ENCODE data around the gene SFXN5.
"Not testable (repeated sequence)": the region's sequence is repeated elsewhere in the genome, so short reads cannot be mapped to it uniquely, and the experiment has no call there.

SFXN5 gene

DNA sequence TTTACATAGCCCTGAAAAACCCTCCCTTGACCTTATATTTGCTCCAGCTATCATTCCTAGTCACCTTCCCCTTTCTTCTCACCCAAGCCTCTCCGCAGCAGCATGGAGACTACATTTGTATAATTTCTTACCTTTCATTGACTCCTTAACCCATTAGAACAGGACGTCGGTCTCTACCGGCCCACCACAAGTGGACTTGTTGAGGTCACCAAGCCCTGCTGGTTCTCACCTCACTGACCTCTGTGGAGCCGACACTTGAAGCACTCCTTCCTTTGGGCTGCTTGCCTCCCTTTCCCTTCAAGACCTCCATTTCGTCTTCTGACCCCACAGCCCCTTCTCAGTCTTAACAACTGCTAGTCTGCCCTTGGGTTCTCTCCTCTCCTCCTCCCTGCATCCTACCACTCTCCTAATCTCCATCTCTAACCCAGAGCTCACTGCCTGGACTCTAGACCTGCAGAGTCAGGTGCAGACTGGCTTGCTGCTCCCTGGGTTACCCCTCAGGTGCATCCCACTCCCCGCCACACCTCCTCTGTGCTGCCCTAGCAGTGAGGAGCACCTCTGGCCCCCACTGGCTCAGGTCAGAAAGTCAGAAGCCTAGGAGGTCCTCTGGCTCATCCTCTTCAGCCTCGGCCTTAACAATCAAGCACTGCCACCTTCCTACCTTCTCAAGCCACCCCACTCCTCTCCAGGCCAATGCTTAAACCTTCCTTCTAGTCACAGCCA, 5.3 kb upstream of the SFXN5 start:
- DNase-seq = no peak

GRCh38 chr2:73075477-73076373, 4.2 kb upstream of the SFXN5 start:
- DNase-seq = no peak

DNA sequence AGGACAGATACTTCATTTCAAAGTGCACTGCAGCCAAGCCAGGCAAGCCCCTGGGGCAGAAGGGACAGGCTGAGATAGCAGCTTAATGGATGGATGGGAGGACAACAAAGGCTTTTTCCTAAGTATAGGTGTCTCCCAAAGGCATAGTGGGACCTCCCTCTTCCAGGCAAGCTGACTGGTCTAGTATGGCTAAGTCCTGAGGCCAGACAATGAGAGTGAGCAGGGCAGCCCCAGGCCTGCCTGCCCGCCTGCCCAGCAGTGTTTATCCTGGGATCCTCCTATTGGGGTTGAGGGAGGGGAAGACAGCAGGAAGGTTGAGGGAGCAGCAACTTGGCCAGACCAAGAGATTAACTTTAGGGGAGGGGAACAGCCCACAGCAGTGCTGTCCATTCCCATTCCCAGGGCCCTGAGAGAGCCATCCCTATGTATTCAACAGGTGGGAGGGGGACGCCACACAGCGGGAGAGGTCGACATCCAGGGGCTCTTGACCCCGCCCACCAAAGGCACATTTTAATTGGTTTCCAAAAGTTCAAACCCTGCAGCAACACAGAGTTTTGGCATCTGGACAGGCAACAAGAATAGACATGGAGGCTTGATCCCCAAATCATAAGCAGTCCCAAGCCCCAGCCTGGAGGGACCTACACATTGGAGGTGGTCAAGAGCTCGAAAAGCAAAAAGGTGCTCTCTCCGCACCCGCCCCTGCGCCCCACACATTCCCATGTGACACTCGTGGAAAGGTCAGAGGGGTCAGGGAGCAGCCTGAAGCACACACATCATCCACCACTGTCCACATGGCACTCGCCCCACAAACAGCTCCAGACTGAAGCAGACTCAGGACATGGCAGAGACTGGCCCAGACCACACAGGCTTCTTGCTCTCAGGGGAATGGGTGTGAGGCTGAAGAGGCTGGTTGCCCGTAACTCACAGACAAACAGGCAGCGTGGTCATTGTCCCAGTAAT, 2.9 kb upstream of the SFXN5 start:
- no peak for DNase-seq

DNA sequence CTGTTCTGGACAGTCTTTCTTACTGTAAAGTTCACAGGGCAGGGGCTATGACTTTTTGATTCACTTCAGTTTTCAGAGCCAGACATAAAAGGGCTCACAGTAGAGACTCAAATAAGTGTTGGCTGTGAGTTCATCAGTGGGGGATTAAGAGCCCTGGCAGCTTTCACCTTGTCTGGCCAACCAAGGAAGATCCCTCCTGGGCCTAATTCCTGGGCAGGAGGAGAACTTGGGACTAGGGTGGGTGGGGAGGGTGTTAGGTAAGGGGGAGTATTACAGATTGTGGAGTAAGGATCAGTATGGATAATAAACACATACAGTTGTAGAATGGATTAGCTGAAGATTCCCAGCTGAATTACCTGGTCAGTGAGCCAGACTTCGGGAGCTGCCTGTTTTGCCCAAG, 904 bp upstream of the SFXN5 start:
- no peak for DNase-seq

DNA sequence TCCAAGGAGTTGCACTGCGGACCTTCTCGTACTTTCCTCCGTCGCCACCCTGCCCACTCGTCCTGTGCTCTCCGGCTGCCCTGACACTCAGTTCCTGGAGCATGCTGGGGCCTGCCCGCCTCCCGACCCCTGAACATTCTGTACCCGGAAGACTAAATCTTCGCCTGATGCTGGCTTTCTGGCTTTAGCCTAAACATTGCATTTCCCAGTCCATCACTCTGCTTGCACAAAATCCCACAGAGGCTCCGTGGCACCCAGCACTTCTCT, 550 bp upstream of the SFXN5 start:
- no peak for DNase-seq

GRCh38 chr2:73070643-73071359, 711 bp downstream of the SFXN5 start:
- peak; percentile 11 for DNase-seq

DNA sequence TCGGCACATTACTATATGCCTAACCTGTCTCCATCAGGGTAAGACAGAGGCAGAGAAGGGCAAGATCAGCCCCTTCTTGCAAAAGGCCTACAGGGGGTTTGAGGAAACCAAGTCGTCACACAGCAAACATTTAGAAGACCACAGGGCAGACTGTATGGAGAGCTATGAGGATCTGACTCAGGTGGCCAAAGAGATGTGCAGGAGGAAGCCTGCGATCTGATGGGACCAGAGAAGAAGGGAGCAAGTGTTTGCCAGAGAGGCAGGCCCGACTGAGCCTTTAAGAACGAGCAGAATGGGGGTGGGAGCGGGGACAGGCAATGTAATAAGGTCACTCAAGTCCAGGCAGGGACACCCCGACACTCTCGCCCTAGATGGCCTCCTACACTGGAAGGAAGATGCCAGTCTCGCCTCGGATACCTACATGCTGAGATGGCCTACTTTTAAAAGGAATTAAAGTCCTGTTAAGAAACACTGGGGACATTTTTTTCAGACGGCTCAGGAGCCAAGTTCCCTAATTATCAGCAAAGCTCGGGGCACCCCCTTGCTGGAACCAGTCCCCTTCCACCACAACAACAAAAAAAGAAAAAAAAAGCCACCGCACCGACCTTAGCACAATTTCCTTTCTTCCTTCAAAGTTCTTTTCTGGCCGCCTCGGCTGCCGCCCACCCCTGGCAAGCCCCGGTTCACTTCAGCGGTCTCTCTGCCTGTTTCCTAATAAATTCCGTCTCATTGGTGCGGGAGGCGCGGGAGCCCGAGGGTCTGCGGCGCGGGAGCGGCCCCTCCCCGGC, 1.5 kb downstream of the SFXN5 start:
- DNase-seq = no peak

- no peak for DNase-seq
Observed at GRCh38 chr2:73069041-73069854, 2.3 kb downstream of the SFXN5 start.

GRCh38 chr2:73068147-73068546, 3.4 kb downstream of the SFXN5 start:
- DNase-seq = no peak

GRCh38 chr2:73067043-73067442, 4.5 kb downstream of the SFXN5 start:
- no peak for DNase-seq

GRCh38 chr2:73065070-73065469, 6.4 kb downstream of the SFXN5 start:
- DNase-seq = not testable (repeated sequence)

- no peak for DNase-seq
Observed at GRCh38 chr2:73063909-73064875, 7.3 kb downstream of the SFXN5 start.

GRCh38 chr2:73063472-73063871, 8.0 kb downstream of the SFXN5 start:
- no peak for DNase-seq

- DNase-seq = no peak
Observed at GRCh38 chr2:73059106-73059505, 12.4 kb downstream of the SFXN5 start.

- DNase-seq = no peak
Observed at GRCh38 chr2:73054980-73055379, 16.5 kb downstream of the SFXN5 start.

DNA sequence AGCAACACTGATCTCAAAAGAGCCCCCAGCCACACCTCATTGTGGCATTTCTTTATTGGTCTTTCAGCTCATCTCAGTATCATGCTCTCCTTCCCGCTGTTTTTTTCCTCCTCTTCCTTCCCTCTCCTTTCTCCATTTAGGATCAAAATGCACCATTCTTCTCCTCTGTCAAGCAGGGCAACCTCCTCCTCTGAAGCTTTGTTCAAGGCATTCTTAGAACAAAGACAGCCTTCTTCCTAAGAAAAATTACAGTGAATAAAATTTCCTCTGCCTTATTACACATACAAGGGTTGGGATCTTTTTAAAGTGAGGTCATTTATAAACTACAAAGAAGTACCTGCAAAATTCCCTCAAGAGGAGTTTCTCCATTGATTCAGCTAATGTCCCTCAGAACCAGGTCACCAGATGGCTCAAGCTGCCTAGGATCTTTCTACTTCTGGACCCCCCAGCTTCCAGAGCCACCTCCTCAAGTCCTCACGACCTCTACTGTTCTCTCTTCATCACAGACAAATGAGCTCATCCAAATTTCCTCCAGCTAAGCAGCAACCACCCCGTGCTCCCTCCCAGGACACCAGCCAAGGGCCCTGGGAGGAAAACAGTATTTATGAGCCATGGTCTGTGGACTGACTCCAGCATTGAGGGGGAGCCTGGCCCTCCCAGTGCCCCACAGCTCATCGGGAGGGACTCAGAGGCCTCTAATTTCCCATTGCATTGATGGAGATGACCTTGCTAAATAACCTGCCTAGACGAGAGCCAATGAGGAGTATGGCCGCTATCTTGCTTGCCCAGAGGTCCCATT, 18.0 kb downstream of the SFXN5 start:
- no peak for DNase-seq

- no peak for DNase-seq
Observed at GRCh38 chr2:73050121-73050545, 21.4 kb downstream of the SFXN5 start.

GRCh38 chr2:73043929-73044832, 27.3 kb downstream of the SFXN5 start:
- no peak for DNase-seq

Measured in CD4-positive, alpha-beta T cell treated with Interleukin-4 for 4 hours (primary cell).